GM12891 (cell line): Measurements from ENCODE around the gene CDK15.

Source experiments
- DNase-seq: peaks from one replicate; pipeline ENCODE4 v3.0.0; 2011; ENCODE audit warnings: low spot score; ENCODE audit not compliant: insufficient read length
- FAIRE-seq: peaks from 2 replicates; lab custom pipeline; 2011; peaks lifted over from hg19 to GRCh38; lab: Jason Lieb, UNC
- PAX5 ChIP-seq: IDR thresholded peaks from 2 replicates; pipeline ENCODE4 v1.6.1; 2011; ENCODE audit warnings: low read length, moderate library complexity, mild to moderate bottlenecking; ENCODE audit not compliant: insufficient read depth, severe bottlenecking
- POLR2A ChIP-seq: IDR thresholded peaks from 2 replicates; pipeline ENCODE4 v1.6.1; 2011; ENCODE audit warnings: low read depth, low read length, control low read depth
- POLR2AphosphoS5 ChIP-seq: IDR thresholded peaks from 2 replicates; pipeline ENCODE4 v1.6.1; 2011; ENCODE audit warnings: low read depth, low read length, control low read depth
- POU2F2 ChIP-seq: IDR thresholded peaks from 2 replicates; pipeline ENCODE4 v1.6.1; 2011; ENCODE audit warnings: low read depth, mild to moderate bottlenecking, control low read depth, low read length, moderate library complexity
- SPI1 ChIP-seq: IDR thresholded peaks from 2 replicates; pipeline ENCODE4 v1.6.1; 2011; ENCODE audit warnings: low read depth, low read length, control low read depth
- TAF1 ChIP-seq: IDR thresholded peaks from 2 replicates; pipeline ENCODE4 v1.6.1; 2011; ENCODE audit warnings: low read depth, low read length, control low read depth

Gene CDK15

DNA sequence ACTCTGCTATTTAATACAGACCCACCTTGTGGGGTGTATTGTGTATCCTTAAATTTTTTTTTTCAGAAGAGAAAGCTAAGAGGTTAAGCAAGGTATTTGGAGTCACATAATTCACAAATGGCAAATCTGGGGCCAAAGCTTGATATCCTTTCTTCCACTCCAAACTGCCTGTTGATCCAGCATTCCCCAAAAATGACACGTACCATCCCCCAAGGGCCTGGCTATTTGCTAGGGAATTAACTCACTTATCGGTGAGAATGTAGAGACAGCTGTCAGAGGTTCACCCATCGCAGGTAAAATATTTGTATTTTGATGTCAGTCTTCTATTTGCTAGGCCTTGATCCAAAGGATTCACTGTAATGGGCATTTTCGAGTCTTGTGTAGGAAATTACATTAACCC is 123.7 kb downstream of the CDK15 start:
- FAIRE-seq = no peak
- no peak for DNase-seq
- TF ChIP-seq PAX5 = no peak
- no peak for TF ChIP-seq POLR2AphosphoS5
- no peak for TF ChIP-seq POLR2A
- TF ChIP-seq TAF1 = no peak
- no peak for TF ChIP-seq POU2F2
- no peak for TF ChIP-seq SPI1

DNA sequence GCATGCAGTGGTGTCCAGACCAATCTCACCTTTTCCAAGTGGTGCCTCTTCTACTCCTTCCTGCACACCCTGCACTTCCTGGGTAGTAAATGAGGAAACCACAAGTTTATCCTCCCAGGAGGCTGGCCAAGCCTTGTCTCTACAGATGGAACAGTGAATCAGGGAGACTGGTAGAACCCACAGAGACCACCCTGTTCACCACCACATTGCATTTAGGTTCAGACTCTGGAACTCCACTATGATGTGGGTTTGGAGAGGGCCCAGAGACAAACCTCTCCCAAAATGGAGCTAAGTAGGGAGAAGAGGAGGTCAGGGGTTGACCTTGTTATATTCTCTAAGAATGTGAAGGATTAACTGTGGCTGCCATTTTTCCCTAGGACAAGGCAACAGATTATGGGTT is 124.5 kb downstream of the CDK15 start:
- DNase-seq (no peak), FAIRE-seq (no peak)
- TF ChIP-seq POU2F2 = no peak
- no peak for TF ChIP-seq SPI1
- TF ChIP-seq PAX5 = no peak
- no peak for TF ChIP-seq POLR2A
- TF ChIP-seq TAF1 = no peak
- TF ChIP-seq POLR2AphosphoS5 = no peak

DNA sequence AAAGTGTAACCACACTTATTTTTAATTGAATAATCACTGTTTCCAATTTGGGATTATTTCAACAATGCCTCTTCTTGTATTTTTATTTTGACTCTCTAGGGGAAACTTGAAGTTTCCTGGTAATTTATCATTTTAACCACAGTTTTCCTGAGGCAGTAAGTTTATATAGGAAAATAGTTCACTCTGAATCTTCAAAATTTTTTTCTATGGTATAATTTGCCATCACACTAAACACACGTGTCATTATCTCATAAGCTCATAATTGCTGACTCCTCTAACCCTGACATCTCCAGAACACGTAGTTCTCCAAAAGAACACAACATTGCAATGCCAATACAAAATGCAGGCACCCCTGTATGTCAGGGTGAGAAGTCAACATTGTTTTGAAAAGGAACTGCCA is 125.1 kb downstream of the CDK15 start:
- DNase-seq (no peak), FAIRE-seq (no peak)
- TF ChIP-seq PAX5 (no peak), POU2F2 (no peak), TAF1 (no peak), POLR2A (no peak), POLR2AphosphoS5 (no peak), SPI1 (no peak)

DNA sequence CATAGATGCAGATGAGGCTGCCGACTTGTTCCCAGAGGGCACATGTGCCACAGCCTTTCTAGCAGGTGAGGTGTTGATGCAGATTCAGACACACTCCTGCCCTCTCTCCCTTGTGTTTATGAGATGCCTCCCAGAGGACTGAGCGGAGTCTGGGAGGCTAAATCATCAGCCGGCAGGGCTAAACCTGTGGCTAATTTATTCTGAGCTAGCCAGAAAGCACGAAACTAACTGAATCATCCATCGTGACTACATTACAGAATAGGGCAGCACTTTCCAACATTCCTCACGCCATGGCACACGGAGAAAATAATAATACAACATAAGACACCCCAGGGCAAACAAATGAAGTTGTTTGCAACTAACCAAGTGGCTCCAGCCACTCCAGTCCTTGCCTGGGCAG is 125.6 kb downstream of the CDK15 start:
- DNase-seq (no peak), FAIRE-seq (no peak)
- TF ChIP-seq PAX5 (no peak), POU2F2 (no peak), TAF1 (no peak), POLR2A (no peak), POLR2AphosphoS5 (no peak), SPI1 (no peak)

DNA sequence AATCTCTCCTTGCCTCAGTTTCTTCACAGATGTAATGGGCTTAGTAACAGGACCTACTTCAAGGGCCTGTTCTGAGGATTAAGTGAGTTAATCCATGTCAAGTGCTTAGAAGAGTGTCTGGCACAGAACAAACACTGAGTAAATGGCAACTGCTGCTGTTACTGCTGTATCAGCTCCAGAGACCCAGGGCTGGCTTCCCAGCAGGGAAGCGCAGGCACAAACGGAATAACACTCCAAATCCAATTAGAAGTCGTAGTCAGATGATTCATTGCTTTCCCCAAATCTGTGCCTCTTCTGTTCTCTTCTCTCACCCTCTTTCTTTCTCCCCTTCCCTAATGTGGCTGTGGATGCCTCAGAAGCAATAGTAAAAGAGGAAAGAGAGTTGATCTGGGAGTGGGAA is 126.2 kb downstream of the CDK15 start:
- TF ChIP-seq TAF1 (no peak), POU2F2 (no peak), SPI1 (no peak), POLR2AphosphoS5 (no peak), POLR2A (no peak), PAX5 (no peak)
- no peak for FAIRE-seq
- DNase-seq = no peak

DNA sequence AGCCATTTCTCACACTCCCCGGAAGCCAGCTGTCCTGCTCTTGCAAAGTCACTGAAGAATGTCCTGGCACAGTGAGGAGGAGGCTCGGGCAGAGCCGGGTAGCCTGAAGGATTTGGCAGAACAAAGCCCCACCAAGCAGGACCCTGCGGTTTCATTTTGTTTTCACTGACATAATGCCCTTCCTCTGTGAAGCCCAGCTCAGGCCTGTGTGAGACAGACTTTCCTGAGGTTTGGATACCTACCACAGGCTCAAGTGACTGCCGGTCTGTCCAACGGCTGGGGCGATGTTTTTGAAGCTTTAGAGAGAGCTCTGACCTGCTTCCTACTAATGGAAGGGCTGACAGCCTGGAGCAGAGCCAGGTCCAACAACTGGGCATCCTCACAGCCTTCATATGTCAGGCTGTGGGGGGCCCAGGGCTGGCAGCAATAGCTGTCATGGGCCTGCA is 127.5 kb downstream of the CDK15 start:
- TF ChIP-seq SPI1 = no peak
- TF ChIP-seq POLR2AphosphoS5 = no peak
- no peak for TF ChIP-seq PAX5
- TF ChIP-seq POU2F2 = no peak
- TF ChIP-seq POLR2A = no peak
- TF ChIP-seq TAF1 = no peak
- FAIRE-seq (no peak), DNase-seq (no peak)

DNA sequence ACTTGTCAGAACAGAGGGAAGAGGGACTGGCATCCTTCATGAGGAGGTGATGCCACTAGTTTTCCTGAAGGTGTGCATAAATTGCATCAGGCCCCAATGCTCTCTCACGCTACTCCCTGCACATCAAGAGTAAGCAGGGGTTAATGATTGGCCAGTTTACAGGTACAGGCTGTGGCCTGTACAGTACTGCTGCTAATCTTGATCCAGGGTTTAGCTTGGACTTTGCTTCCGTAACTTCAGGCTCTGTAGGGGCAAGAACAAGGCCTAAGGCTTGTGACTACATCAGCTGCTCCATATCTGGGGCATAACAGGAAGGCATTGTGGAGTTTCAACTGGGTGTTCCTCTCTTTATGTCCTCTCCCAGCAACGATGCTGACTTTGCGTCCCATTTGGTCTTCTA is 130.5 kb downstream of the CDK15 start:
- FAIRE-seq = no peak
- TF ChIP-seq SPI1 = no peak
- TF ChIP-seq TAF1 = no peak
- TF ChIP-seq PAX5 = no peak
- no peak for TF ChIP-seq POU2F2
- TF ChIP-seq POLR2A = no peak
- TF ChIP-seq POLR2AphosphoS5 = no peak
- DNase-seq = no peak

DNA sequence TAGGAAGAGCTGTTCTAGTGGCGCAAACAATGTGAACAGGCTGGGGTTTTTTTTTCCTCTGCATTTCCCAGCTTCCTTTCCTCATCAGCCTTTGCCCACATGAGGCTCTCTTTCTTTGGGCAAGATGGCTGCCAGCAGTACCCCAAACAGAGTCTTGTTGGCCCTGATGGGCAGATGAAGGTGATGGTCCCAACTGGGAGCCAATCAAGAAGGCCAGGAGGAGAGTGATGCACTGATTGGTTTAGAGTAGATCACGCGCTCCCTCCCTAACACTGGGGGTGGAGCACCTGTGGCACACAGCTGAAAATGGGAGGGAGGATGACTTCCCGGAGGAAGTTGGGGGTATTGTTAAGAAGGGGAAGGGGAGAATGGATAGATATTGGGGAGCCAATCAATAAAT is 131.0 kb downstream of the CDK15 start:
- FAIRE-seq (no peak), DNase-seq (no peak)
- TF ChIP-seq SPI1 = no peak
- no peak for TF ChIP-seq POU2F2
- no peak for TF ChIP-seq TAF1
- TF ChIP-seq PAX5 = no peak
- no peak for TF ChIP-seq POLR2A
- no peak for TF ChIP-seq POLR2AphosphoS5

DNA sequence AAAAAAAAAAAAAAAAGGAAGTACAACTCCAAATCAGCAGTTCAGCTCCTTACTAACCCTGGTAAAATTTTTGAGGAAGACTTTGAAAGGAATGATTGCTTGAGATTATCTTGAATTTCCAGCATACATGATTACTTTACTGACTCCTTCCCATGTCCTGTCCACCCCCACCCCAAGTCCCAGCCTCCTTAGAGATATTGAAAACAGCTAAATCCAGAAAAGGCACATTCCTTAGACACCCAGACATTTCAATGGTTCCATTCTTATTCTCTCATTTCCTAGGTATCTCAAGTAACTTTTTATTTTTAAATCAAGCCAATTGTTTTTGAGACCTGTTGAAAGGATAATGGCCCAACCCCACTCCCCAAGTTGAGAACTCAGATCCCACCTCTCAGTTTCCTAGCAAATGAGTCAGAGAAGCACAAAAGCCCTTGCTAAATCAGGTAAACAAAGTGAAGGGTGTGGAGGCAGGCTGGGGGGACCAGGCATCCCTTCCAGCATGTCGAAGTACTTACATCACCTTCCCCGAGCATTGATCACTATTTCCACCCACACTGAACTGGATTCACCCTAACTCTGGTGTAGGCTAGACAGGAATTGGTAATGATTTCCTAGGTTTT is 131.9 kb downstream of the CDK15 start:
- no peak for TF ChIP-seq TAF1
- no peak for TF ChIP-seq POLR2A
- no peak for TF ChIP-seq PAX5
- no peak for TF ChIP-seq POU2F2
- TF ChIP-seq SPI1 = no peak
- TF ChIP-seq POLR2AphosphoS5 = no peak
- FAIRE-seq (no peak), DNase-seq (no peak)

DNA sequence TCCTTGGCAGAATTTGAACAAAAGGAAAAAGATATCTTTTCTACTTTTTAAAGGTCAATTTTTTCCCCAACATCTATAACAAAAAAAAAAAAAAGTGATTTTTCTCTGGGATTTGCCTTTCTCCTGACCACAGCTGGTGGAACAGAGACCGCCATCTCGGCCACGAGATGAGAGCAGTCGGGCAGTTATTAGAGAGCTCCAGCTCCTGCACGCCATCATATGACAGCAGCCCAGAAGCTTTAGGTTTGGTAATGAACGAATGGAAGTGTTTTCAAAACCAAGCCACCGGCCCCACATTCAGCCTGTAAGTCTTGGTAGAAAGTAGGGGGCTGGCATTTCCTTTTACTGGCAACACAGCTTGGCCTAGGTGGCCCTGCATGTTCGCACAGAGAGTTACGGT is 132.4 kb downstream of the CDK15 start:
- TF ChIP-seq PAX5 (no peak), POLR2AphosphoS5 (no peak), SPI1 (no peak), POU2F2 (no peak), TAF1 (no peak), POLR2A (no peak)
- FAIRE-seq (no peak), DNase-seq (no peak)
